GM19452 (cell line): Measurements from ENCODE around the gene MYT1.
A peak's percentile ranks its signal among the peaks of the same experiment; 100 is the strongest.
"Not testable (repeated sequence)": the region's sequence is repeated elsewhere in the genome, so short reads cannot be mapped to it uniquely, and the experiment has no call there.

Experiments
- ATAC-seq: cut with Tn5 transposase; IDR thresholded peaks from one replicate; pipeline ENCODE4 v1.9.1; 2021; ENCODE audit not compliant: unreplicated experiment

Gene MYT1

GRCh38 chr20:64260239-64260638 is 96.0 kb downstream of the MYT1 start:
- ATAC-seq = no peak

GRCh38 chr20:64261138-64261537 is 96.9 kb downstream of the MYT1 start:
- no peak for ATAC-seq

- ATAC-seq = no peak
Measured at GRCh38 chr20:64264091-64264490, 99.8 kb downstream of the MYT1 start.

- ATAC-seq = no peak
Measured at GRCh38 chr20:64265201-64265600, 100.9 kb downstream of the MYT1 start.

- ATAC-seq = no peak
Measured at GRCh38 chr20:64266988-64267387, 102.7 kb downstream of the MYT1 start.

GRCh38 chr20:64268174-64268573 is 103.9 kb downstream of the MYT1 start:
- no peak for ATAC-seq

- ATAC-seq = no peak
Measured at GRCh38 chr20:64269604-64270411, 105.6 kb downstream of the MYT1 start.

- ATAC-seq = no peak
Measured at GRCh38 chr20:64271636-64272035, 107.4 kb downstream of the MYT1 start.

- no peak for ATAC-seq
Measured at GRCh38 chr20:64273109-64273508, 108.9 kb downstream of the MYT1 start.

- no peak for ATAC-seq
Measured at GRCh38 chr20:64276817-64277216, 112.6 kb downstream of the MYT1 start.

- no peak for ATAC-seq
Measured at GRCh38 chr20:64277571-64278316, 113.5 kb downstream of the MYT1 start.

GRCh38 chr20:64278317-64278681 is 114.0 kb downstream of the MYT1 start:
- no peak for ATAC-seq

GRCh38 chr20:64279826-64280459 is 115.7 kb downstream of the MYT1 start:
- ATAC-seq = no peak

- no peak for ATAC-seq
Measured at GRCh38 chr20:64280460-64280843, 116.2 kb downstream of the MYT1 start.

- no peak for ATAC-seq
Measured at GRCh38 chr20:64283646-64284045, 119.4 kb downstream of the MYT1 start.

- peak; percentile 83 for ATAC-seq
Measured at GRCh38 chr20:64285579-64286446, 121.6 kb downstream of the MYT1 start.

- ATAC-seq = not testable (repeated sequence)
Measured at GRCh38 chr20:64286447-64287263, 122.4 kb downstream of the MYT1 start.

- ATAC-seq = not testable (repeated sequence)
Measured at GRCh38 chr20:64287264-64287590, 123.0 kb downstream of the MYT1 start.
